A549 treated with Mapracorat at 1 μM for 4 hours (cell line): ENCODE data around the gene PCDHGA8. TPM values are rescaled to one million over a fixed set of nuclear protein-coding genes. Genes with fewer than 3 reads are reported as not detected.

Source experiments
- total RNA-seq: library from RNA; stranded (reverse); fragments of 200-300 nt; extraction: Qiagen RNA extraction; gene quantifications from 5 replicates; pipeline ENCODE4 v1.2.3, GENCODE V29; 2022

Gene PCDHGA8
- total RNA-seq, 1 experiment from 2014 or later: 0.02 TPM

DNA sequence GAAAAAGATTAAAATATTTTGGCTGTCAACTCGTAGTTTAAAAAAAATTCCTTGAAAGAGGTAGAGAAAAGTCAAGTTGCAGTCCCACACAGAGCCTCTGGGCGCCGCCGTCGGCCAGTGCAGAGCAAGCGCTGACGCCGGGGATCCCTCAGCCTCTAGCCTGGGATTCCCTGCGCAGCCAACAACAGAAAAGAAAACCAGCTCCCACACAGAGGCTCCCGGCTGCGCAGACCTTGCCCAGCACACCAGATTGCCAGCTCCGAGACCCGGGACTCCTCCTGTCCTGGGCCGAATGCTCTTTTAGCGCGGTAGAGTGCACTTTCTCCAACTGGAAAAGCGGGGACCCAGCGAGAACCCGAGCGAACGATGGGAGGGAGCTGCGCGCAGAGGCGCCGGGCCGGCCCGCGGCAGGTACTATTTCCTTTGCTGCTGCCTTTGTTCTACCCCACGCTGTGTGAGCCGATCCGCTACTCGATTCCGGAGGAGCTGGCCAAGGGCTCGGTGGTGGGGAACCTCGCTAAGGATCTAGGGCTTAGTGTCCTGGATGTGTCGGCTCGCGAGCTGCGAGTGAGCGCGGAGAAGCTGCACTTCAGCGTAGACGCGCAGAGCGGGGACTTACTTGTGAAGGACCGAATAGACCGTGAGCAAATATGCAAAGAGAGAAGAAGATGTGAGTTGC is 25.2 kb downstream of the PCDHGA8 start, which contains the start of gene PCDHGB7:
Gene PCDHGB7, plus strand, starts transcription at position 184 of the 679 bp plus-strand sequence. Its CDS starts 183 bp downstream, at position 367.

DNA sequence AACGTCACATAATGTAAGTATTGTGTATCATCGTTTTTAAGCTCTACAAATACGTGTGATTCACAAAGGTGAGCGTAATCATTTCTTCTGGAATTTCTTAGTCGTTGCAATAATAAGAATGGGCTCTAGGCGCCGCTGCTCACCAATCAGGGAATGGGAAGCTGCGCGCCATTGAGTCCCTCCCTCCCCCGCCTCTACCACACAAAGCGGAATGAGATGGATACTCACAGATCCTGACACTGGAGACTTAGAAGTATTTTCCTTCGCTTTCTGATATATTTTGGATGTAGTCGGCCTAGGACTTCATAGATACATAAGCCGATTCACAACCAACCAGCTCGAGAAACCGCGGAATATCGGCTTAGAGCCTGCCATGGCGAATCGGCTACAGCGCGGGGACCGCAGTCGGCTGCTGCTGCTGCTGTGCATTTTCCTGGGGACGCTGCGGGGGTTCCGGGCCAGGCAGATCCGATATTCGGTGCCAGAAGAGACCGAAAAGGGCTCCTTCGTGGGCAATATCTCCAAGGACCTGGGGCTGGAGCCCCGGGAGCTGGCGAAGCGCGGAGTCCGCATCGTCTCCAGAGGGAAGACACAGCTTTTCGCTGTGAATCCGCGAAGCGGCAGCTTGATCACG is 28.5 kb downstream of the PCDHGA8 start, which contains the start of gene PCDHGA11:
Gene PCDHGA11, plus strand, starts transcription at position 197 of the 634 bp plus-strand sequence. Its CDS starts 177 bp downstream, at position 374.

DNA sequence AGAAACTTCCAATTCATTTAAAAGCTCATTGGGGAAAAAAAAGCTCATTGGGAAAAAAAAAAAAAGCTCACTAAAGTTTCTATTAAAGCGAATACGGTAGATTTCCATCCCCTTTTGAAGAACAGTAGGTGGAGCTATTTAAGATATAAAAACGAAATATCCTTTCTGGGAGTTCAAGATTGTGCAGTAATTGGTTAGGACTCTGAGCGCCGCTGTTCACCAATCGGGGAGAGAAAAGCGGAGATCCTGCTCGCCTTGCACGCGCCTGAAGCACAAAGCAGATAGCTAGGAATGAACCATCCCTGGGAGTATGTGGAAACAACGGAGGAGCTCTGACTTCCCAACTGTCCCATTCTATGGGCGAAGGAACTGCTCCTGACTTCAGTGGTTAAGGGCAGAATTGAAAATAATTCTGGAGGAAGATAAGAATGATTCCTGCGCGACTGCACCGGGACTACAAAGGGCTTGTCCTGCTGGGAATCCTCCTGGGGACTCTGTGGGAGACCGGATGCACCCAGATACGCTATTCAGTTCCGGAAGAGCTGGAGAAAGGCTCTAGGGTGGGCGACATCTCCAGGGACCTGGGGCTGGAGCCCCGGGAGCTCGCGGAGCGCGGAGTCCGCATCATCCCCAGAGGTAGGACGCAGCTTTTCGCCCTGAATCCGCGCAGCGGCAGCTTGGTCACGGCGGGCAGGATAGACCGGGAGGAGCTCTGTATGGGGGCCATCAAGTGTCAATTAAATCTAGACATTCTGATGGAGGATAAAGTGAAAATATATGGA is 38.1 kb downstream of the PCDHGA8 start, which contains the start of gene PCDHGA12:
Gene PCDHGA12, plus strand, starts transcription at position 176 of the 782 bp plus-strand sequence. Its CDS starts 253 bp downstream, at position 429.

Other genes with a start within 250 kb of the PCDHGA8 start
- 0.79 to 1.1 TPM (median 0.90 TPM) in 5 replicates for gene PCDHB6, start 242.6 kb upstream of the PCDHGA8 start, total RNA-seq
- 0.05 TPM in 1 of 5 replicates, not detected in the others for gene PCDHB7, start 220.0 kb upstream of the PCDHGA8 start, total RNA-seq
- gene PCDHB8, start 214.8 kb upstream of the PCDHGA8 start, total RNA-seq: 0.19 to 0.42 TPM (median 0.22 TPM) in 5 replicates
- 0.05 to 0.08 TPM (median 0.05 TPM) in 4 of 5 replicates, not detected in the other for gene PCDHB16, start 210.2 kb upstream of the PCDHGA8 start, total RNA-seq
- 0.03 to 0.26 TPM (median 0.05 TPM) in 3 of 5 replicates, not detected in the others for gene PCDHB9, start 205.5 kb upstream of the PCDHGA8 start, total RNA-seq
- not detected in 5 replicates for gene PCDHB10, start 200.3 kb upstream of the PCDHGA8 start, total RNA-seq
- 0.05 to 0.08 TPM (median 0.08 TPM) in 4 of 5 replicates, not detected in the other for gene PCDHB11, start 193.0 kb upstream of the PCDHGA8 start, total RNA-seq
- gene PCDHB12, start 183.9 kb upstream of the PCDHGA8 start, total RNA-seq: 0.06 TPM in 1 of 5 replicates, not detected in the others
- 0.04 to 0.12 TPM (median 0.05 TPM) in 5 replicates for gene PCDHB13, start 178.7 kb upstream of the PCDHGA8 start, total RNA-seq
- gene PCDHB14, start 169.3 kb upstream of the PCDHGA8 start, total RNA-seq: 0.05 to 0.21 TPM (median 0.14 TPM) in 5 replicates
- 0.06 to 0.11 TPM (median 0.10 TPM) in 3 of 5 replicates, not detected in the others for gene PCDHB15, start 147.2 kb upstream of the PCDHGA8 start, total RNA-seq
- not detected in 5 replicates for gene SLC25A2, start 88.6 kb upstream of the PCDHGA8 start, total RNA-seq
- 60.0 to 73.5 TPM (median 68.7 TPM) in 5 replicates for gene TAF7, start 71.8 kb upstream of the PCDHGA8 start, total RNA-seq
- gene PCDHGA1, start 62.1 kb upstream of the PCDHGA8 start, total RNA-seq: 0.24 to 0.29 TPM (median 0.26 TPM) in 5 replicates
- gene PCDHGA2, start 53.9 kb upstream of the PCDHGA8 start, total RNA-seq: 0.42 to 0.91 TPM (median 0.68 TPM) in 5 replicates
- gene PCDHGA3, start 48.8 kb upstream of the PCDHGA8 start, total RNA-seq: not detected in 5 replicates
- gene PCDHGB1, start 42.5 kb upstream of the PCDHGA8 start, total RNA-seq: 1.3 to 2.0 TPM (median 1.9 TPM) in 5 replicates
- 0.07 to 0.22 TPM (median 0.12 TPM) in 5 replicates for gene PCDHGA4, start 37.6 kb upstream of the PCDHGA8 start, total RNA-seq
- gene PCDHGB2, start 32.6 kb upstream of the PCDHGA8 start, total RNA-seq: 0.06 to 0.11 TPM (median 0.07 TPM) in 4 of 5 replicates, not detected in the other
- 0.09 to 0.17 TPM (median 0.14 TPM) in 5 replicates for gene PCDHGA5, start 28.5 kb upstream of the PCDHGA8 start, total RNA-seq
- 0.10 to 0.31 TPM (median 0.21 TPM) in 5 replicates for gene PCDHGB3, start 22.4 kb upstream of the PCDHGA8 start, total RNA-seq
- gene PCDHGA6, start 18.7 kb upstream of the PCDHGA8 start, total RNA-seq: 0.13 to 0.27 TPM (median 0.21 TPM) in 5 replicates
- 0.69 to 1.1 TPM (median 0.90 TPM) in 5 replicates for gene PCDHGA7, start 9.9 kb upstream of the PCDHGA8 start, total RNA-seq
- gene PCDHGB4, start 4.9 kb upstream of the PCDHGA8 start, total RNA-seq: 0.55 to 1.0 TPM (median 0.97 TPM) in 5 replicates
- gene PCDHGB5, start 5.3 kb downstream of the PCDHGA8 start, total RNA-seq: 1.6 to 2.6 TPM (median 2.2 TPM) in 5 replicates
- 0.06 to 0.08 TPM (median 0.06 TPM) in 3 of 5 replicates, not detected in the others for gene PCDHGA9, start 10.1 kb downstream of the PCDHGA8 start, total RNA-seq
- 0.08 to 0.13 TPM (median 0.12 TPM) in 5 replicates for gene PCDHGB6, start 15.4 kb downstream of the PCDHGA8 start, total RNA-seq
- gene PCDHGA10, start 20.4 kb downstream of the PCDHGA8 start, total RNA-seq: 0.02 to 0.03 TPM in 2 of 5 replicates, not detected in the others
- 0.05 to 0.10 TPM (median 0.07 TPM) in 3 of 5 replicates, not detected in the others for gene PCDHGB7, start 25.0 kb downstream of the PCDHGA8 start, total RNA-seq
- gene PCDHGA11, start 28.4 kb downstream of the PCDHGA8 start, total RNA-seq: 0.04 to 0.06 TPM (median 0.05 TPM) in 3 of 5 replicates, not detected in the others
- gene PCDHGA12, start 37.9 kb downstream of the PCDHGA8 start, total RNA-seq: 0.02 TPM in 1 of 5 replicates, not detected in the others
- 5.1 to 6.3 TPM (median 5.9 TPM) in 5 replicates for gene PCDHGC3, start 83.3 kb downstream of the PCDHGA8 start, total RNA-seq
- not detected in 5 replicates for gene PCDHGC4, start 92.4 kb downstream of the PCDHGA8 start, total RNA-seq
- gene PCDHGC5, start 96.4 kb downstream of the PCDHGA8 start, total RNA-seq: not detected in 5 replicates
- 95.8 to 107 TPM (median 98.2 TPM) in 5 replicates for gene DIAPH1, start 226.4 kb downstream of the PCDHGA8 start, total RNA-seq
- 44.0 to 51.0 TPM (median 48.7 TPM) in 5 replicates for gene HDAC3, start 244.2 kb downstream of the PCDHGA8 start, total RNA-seq
- 3.5 to 5.4 TPM (median 4.5 TPM) in 5 replicates for gene RELL2, start 244.4 kb downstream of the PCDHGA8 start, total RNA-seq